Pericardium fibroblast (primary cell): ENCODE results near the gene HACL1. TPM values are rescaled to one million over a fixed set of nuclear protein-coding genes. Genes with fewer than 3 reads are reported as not detected.

Source experiments
- total RNA-seq: library from RNA; depleted of rRNA; stranded (reverse); fragments of >200 nt; gene quantifications from 2 replicates; pipeline ENCODE4 v1.2.3, GENCODE V29; 2015

The HACL1 gene
- total RNA-seq, result 10.6 and 11.0 TPM in 2 replicates

GRCh38 chr3:15601399-15602145, at the start of gene HACL1, which contains the start of gene BTD:
Gene HACL1 (minus strand): TSS chr3:15601569. CDS start chr3:15601463, 106 bp downstream.
Gene BTD (plus strand): TSS chr3:15601745. CDS start chr3:15635440, 33,695 bp downstream.

GRCh38 chr3:15521573-15521965, 79.8 kb downstream of the HACL1 start, which contains the start of gene COLQ:
Gene COLQ (minus strand): TSS chr3:15521706. CDS start chr3:15521625, 81 bp downstream.

Other genes with a start within 250 kb of the HACL1 start
- 14.6 and 23.2 TPM in 2 replicates for gene METTL6, start 174.0 kb downstream of the HACL1 start, total RNA-seq
- gene EAF1, start 174.0 kb downstream of the HACL1 start, total RNA-seq, result 7.0 and 12.5 TPM in 2 replicates
- 0.09 and 0.23 TPM in 2 replicates for gene COLQ, start 79.9 kb downstream of the HACL1 start, total RNA-seq
- gene BTD, start 176 bp upstream of the HACL1 start, total RNA-seq, result 8.9 and 15.9 TPM in 2 replicates
- gene ANKRD28, start 196.4 kb upstream of the HACL1 start, total RNA-seq, result 30.1 and 42.4 TPM in 2 replicates